SU-DHL-6 (cell line): Measurements from ENCODE around the gene COG2.

Experiments used
- EZH2phosphoT487 ChIP-seq: fragments of 200-600 bp; sonication (generic), shearing (Covaris generic); conservative IDR thresholded peaks from 2 replicates; pipeline ENCODE4 v1.6.1; 2018; ENCODE audit warnings: mild to moderate bottlenecking, antibody characterized with exemption, low read length, moderate library complexity, mixed read lengths
- TF ChIP-seq, protein P1 (sequence below): fragments of 200-600 bp; sonication (generic); IDR thresholded peaks from one replicate; pipeline ENCODE4 v1.5.1; 2017; ENCODE audit warnings: antibody characterized with exemption, mild to moderate bottlenecking, low read length, moderate library complexity; ENCODE audit not compliant: insufficient read depth, poor library complexity, severe bottlenecking

GRCh38 chr1:230730977-230731376, 88.7 kb downstream of the COG2 start:
- TF ChIP-seq, protein P1, sequence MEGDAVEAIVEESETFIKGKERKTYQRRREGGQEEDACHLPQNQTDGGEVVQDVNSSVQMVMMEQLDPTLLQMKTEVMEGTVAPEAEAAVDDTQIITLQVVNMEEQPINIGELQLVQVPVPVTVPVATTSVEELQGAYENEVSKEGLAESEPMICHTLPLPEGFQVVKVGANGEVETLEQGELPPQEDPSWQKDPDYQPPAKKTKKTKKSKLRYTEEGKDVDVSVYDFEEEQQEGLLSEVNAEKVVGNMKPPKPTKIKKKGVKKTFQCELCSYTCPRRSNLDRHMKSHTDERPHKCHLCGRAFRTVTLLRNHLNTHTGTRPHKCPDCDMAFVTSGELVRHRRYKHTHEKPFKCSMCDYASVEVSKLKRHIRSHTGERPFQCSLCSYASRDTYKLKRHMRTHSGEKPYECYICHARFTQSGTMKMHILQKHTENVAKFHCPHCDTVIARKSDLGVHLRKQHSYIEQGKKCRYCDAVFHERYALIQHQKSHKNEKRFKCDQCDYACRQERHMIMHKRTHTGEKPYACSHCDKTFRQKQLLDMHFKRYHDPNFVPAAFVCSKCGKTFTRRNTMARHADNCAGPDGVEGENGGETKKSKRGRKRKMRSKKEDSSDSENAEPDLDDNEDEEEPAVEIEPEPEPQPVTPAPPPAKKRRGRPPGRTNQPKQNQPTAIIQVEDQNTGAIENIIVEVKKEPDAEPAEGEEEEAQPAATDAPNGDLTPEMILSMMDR = no peak
- no peak for TF ChIP-seq EZH2phosphoT487
